C1 segment of cervical spinal cord (tissue), 14 donors: ENCODE results near the gene USP47.

Experiments
- DNase-seq, 14 donors: peaks; one replicate each; lab custom pipeline; 2025; lab: John Stamatoyannopoulos, UW

USP47 gene

DNA sequence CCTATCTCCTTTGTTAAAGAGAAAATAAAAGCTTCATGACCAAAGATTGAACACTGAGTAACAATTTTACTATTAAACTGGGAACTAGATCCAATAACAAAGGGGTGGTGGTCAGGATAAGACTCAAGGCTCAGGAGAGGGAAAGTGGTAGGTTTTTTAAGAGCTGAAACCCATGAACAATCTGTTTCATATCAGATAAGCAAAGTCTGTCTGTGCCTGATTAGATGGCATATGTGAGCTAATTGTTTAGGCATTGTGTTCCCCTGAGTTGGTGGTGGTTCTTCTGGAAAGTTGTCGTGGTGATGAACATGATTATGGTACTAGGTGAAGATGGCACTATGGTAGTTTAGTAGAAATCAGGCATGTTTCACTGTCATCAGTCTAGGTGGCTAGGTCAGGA lies 24.4 kb downstream of the USP47 start:
- no peak for DNase-seq

- DNase-seq = no peak
Observed at GRCh38 chr11:11867720-11868119, 25.9 kb downstream of the USP47 start.

- DNase-seq = no peak
Observed at GRCh38 chr11:11871991-11872401, 30.2 kb downstream of the USP47 start.

DNA sequence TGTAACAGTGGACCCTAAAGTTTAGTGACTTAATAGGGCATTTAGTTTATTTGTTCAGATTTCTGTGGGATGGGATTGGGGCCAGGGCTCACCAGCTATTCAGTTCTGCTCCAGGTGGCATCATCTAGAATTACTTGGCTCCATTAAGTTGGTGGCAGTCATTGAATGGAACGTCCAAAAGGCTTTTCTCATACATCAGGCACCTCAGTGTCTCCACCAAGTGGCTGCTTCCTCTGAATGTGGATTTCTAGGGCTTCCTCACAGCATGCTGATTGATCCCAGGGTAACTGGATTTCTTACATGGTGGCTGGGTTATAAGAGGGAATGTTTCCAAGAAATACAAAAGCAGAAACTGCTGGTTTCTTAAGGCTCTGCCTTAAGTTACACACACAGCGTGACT lies 34.7 kb downstream of the USP47 start:
- DNase-seq = no peak

DNA sequence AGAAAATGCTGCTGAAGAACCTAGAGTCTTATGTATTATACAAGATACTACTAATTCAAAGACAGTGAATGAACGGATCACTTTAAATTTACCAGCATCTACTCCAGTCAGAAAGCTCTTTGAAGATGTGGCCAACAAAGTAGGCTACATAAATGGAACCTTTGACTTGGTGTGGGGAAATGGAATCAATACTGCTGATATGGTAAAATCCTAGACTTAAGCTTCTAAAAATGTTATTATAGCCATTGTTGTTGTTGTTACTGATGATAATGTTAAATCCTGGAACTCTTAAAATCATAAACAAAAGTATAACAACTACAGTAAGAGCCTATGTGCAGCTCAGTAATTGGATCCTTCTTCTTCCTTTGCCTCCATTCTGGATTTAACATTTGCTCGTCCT lies 38.4 kb downstream of the USP47 start:
- no peak for DNase-seq

DNA sequence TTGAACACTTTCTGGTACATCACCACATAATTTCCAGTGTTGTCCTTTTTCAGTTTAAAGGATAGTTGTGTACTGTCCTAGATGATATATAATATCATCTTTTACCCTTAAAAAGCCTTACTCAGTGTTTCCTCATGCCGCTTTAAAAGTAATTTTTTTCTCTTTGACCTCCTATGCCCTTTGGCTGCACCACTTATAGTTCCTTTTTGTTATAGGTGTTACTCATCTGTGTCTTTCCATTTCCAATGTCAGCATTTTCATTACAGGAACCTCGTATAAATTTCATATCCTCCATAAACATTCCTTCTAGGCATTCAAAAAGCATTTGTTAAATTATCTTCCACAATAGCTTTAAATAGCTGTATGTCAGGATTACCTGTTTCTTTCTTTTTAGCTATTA lies 40.8 kb downstream of the USP47 start:
- no peak for DNase-seq

GRCh38 chr11:11884351-11884750 lies 42.6 kb downstream of the USP47 start:
- DNase-seq = no peak

- no peak for DNase-seq
Observed at GRCh38 chr11:11884774-11885481, 43.2 kb downstream of the USP47 start.

DNA sequence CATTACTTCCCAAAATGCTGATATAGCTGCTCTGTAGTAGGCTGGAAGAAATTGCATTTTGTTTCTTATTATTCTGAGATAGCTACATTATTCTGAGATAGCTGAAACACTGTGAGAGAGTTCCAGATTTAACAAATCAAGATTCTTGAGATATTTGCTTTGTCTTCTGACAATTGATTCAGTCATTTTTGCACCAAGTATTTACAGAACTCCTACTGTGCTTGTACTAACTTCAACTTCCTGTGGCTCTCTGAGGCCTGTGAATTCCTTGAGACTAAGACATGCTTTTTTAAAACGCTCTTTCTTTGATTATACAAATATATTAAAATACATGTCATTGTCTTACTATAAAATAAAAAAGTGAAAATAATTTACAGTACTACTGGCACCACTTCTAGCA lies 52.7 kb downstream of the USP47 start:
- DNase-seq = no peak

DNA sequence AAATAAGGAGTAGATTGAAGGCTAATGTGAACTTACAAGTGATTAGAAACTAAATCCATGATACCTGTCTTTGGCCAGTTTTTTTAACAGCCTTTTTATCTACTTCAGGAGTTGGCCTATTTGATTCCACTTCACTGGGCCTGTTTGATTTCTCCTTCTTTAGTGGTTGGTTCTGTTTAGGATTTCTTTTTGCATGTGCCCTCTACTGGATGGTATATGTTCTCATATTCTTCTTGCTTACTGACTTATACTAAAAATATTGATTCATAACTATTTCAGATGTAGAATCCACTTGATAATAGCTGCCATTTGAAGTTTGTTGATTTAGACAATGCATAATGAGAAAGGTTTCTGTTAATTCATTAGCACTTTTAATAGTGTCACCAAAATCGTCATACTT lies 53.9 kb downstream of the USP47 start:
- DNase-seq = no peak

DNA sequence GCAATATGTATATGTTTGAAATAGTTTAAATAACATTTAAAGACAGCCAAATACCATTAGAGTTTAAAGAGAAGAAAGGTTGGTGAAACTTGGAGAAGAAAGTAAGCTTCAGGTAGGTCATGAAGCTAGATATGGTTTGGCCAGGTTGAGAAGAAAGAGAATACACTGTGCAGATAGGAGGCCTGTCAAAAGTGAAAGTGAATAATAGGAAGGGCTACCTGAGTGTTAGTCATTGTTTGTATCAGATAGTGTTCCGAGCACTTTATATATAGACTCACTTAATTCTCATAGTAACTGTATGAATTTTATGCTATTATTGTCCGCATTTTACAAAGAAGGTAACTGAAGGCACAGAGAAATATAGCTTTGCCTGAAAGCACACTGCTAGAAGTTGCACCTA lies 56.9 kb downstream of the USP47 start:
- DNase-seq = no peak

DNA sequence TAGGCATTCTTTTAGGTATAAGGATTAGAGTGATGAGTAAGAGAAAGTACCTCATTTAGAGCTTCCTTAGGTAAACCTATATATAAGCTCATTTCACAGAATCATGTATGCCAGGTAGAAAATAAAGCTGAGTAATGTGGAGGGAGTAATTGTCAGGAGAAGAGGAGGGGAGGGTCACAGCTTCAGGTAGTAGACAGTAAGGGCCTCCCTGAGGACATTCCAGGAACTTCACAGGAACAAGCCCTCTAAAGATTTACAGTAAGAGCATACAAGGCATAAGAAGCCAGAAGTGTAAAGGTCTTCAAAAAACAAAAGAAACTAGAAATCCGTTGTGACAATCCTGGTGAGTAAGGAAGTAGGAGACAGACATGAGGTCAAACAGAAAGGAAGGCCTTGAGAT lies 57.6 kb downstream of the USP47 start:
- DNase-seq = no peak

GRCh38 chr11:11901929-11902328 lies 60.2 kb downstream of the USP47 start:
- DNase-seq = no peak

DNA sequence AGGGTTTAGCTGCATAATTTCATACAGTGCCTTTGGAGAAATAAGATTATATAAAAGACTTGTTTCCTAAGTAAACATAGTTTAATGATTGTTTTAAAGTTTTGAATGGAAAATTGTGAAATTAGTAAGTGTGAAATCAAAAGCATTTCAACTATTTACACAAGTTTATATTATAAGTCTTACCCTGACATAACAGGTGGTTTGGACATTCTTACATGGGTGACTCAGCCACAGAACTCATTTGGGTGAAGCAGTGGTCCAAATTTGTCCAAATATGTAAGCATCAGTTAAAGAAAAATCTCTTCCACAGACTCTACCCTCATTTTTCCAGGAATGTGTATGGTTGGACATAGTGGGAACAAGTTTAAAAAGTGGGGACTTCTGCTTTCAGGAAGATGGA lies 68.0 kb downstream of the USP47 start:
- DNase-seq = no peak

GRCh38 chr11:11910541-11910940 lies 68.8 kb downstream of the USP47 start:
- DNase-seq = peak in 1 of 14 donors; percentile 58

DNA sequence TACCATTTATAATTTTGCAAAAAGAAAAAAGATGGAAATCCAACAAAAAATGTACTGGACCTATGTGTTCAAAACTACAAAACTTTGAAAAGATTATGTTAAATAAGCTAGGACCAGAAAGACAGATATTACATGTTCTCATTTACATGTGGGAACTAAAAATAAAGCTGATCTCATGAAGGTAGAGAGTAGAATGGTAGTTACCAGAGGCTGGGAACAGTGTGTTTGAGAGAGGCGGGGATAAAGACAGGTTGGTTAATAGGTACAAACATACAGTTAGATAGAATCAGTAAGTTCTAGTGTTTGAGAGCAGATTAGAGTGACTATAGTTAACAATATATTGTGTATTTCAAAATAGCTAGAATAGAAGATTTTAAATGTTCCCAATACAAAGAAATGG lies 71.6 kb downstream of the USP47 start:
- DNase-seq = no peak

DNA sequence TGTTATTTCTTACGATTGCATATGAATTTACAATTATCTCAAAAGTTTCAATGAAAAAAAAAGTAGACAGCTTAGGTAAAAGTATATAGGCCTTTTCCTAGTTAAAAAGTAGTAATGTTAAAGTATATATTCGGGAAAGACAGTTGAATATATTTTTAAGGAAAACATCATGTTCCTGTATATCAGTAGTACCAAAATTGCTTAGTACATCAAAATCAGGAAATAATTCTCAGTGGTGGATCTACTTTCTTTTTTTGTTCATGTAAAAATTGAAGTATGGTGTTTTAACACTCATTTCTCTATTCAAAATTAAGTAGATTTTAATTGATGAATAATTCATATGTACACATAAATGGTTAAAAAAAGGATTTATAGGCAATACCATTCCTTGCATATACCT lies 73.9 kb downstream of the USP47 start:
- no peak for DNase-seq

GRCh38 chr11:11916981-11917399 lies 75.2 kb downstream of the USP47 start:
- no peak for DNase-seq

- no peak for DNase-seq
Observed at GRCh38 chr11:11923828-11924227, 82.1 kb downstream of the USP47 start.

- DNase-seq = no peak
Observed at GRCh38 chr11:11929920-11930319, 88.1 kb downstream of the USP47 start.

DNA sequence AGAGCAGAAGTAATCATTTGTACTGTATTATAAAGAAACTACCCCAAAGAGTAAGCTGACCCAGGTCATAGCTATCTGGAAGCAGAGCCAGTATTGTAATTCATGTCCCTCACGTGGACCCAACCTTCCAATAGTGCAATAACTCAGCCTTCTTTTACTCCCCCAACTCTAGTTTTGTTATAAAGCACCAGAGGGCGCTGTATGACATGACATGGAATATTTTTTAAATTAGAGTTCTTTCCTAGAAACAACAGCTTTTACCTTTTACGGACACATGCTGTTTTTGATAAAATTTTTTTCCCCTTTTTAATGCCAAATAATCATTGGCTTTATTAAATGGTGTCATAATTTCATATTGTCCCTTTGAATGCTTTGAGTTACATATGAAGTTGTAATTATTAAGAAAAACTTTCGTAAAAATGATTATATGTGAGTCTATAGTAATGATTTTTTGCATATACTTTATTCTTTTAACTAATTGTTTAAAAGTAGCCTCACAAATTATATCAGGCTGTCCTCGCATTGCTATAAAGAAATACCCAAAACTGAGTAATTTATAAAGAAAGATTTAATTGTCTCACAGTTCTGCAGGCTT lies 89.8 kb downstream of the USP47 start:
- DNase-seq = peak in 1 of 14 donors; percentile 23

DNA sequence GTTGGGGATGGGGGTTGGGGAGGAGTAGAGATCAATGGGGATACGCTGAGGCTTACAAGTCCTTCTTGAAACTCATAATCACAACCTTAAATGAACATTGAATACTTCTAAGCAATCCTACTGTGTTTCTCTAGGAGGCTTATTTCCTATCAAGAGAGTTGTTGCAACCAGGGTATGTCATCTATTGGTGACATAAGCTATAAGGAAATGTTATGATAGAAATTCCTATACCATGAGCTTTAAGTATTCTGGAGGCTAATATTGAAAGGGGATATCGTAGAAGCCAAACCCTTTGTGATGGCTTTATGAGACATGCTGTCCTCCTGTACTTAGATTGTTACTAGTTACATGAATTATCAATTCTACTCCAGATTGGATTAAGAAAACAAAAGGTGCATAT lies 93.8 kb downstream of the USP47 start:
- DNase-seq = no peak

DNA sequence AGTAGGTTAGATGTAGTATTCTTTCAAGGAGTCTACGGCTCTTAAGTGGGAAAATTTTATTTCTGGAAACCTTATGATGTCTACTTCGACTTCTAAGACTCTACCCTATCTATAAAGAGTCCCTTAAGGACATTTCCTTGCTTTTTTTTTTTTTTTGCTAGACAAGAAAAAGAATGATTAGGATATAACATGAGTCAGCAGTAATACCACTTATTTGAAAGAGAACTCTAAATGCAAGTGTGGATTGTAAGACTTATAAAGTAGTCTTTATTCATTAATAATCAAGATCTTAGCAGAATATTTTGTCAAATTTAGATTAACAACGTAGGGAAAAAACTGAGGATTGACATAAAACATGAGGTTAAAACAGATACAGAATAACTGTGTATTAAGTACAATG lies 95.7 kb downstream of the USP47 start:
- no peak for DNase-seq

GRCh38 chr11:11937957-11938356 lies 96.2 kb downstream of the USP47 start:
- DNase-seq = no peak
